ENCODE measurements around the gene DNAH7. TPM values are rescaled to one million over a fixed set of nuclear protein-coding genes. Genes with fewer than 3 reads are reported as not detected.

Gene DNAH7
- total RNA-seq, 1 donor: 0.10 TPM

- Histone ChIP-seq H3K27me3 (ENCODE audit: insufficient read depth, low read length) (no peaks in the 10 kb centered on the region), H3K9me3 (ENCODE audit: low read depth, low read length) (no peaks in the 10 kb centered on the region), H3K4me3 (ENCODE audit: low read length) (no peak overlapping the region), H3K4me1 (ENCODE audit: insufficient read depth, low read length) (no peaks in the 10 kb centered on the region)
These were observed 237.4 kb downstream of the DNAH7 start for GRCh38 chr2:195830968-195831950.

- no peaks in the 10 kb centered on the region for H3K27me3 ChIP-seq (ENCODE audit: insufficient read depth, low read length)
- no peaks in the 10 kb centered on the region for H3K9me3 ChIP-seq (ENCODE audit: low read depth, low read length)
- H3K4me3 ChIP-seq (ENCODE audit: low read length): no peak overlapping the region
- H3K4me1 ChIP-seq (ENCODE audit: insufficient read depth, low read length): peaks cover 12% of the 10 kb centered on the region
These were observed 244.2 kb downstream of the DNAH7 start for GRCh38 chr2:195824478-195824877.

GRCh38 chr2:195823206-195823605 is 245.4 kb downstream of the DNAH7 start:
- Histone ChIP-seq H3K27me3 (ENCODE audit: insufficient read depth, low read length) (no peaks in the 10 kb centered on the region), H3K4me1 (ENCODE audit: insufficient read depth, low read length) (peaks cover 12% of the 10 kb centered on the region), H3K4me3 (ENCODE audit: low read length) (no peak overlapping the region), H3K9me3 (ENCODE audit: low read depth, low read length) (no peaks in the 10 kb centered on the region)

GRCh38 chr2:195821566-195821932 is 247.1 kb downstream of the DNAH7 start:
- Histone ChIP-seq H3K27me3 (ENCODE audit: insufficient read depth, low read length) (no peaks in the 10 kb centered on the region), H3K9me3 (ENCODE audit: low read depth, low read length) (no peaks in the 10 kb centered on the region), H3K4me1 (ENCODE audit: insufficient read depth, low read length) (peaks cover 12% of the 10 kb centered on the region), H3K4me3 (ENCODE audit: low read length) (no peak overlapping the region)

- Histone ChIP-seq H3K27me3 (ENCODE audit: insufficient read depth, low read length) (no peaks in the 10 kb centered on the region), H3K4me1 (ENCODE audit: insufficient read depth, low read length) (peaks cover 12% of the 10 kb centered on the region), H3K9me3 (ENCODE audit: low read depth, low read length) (no peaks in the 10 kb centered on the region), H3K4me3 (ENCODE audit: low read length) (no peak overlapping the region)
These were observed 247.6 kb downstream of the DNAH7 start for GRCh38 chr2:195820867-195821565.

GRCh38 chr2:195820373-195820772 is 248.3 kb downstream of the DNAH7 start:
- Histone ChIP-seq H3K4me1 (ENCODE audit: insufficient read depth, low read length) (peaks cover 12% of the 10 kb centered on the region), H3K27me3 (ENCODE audit: insufficient read depth, low read length) (no peaks in the 10 kb centered on the region), H3K4me3 (ENCODE audit: low read length) (no peak overlapping the region), H3K9me3 (ENCODE audit: low read depth, low read length) (no peaks in the 10 kb centered on the region)

GRCh38 chr2:195819276-195819675 is 249.4 kb downstream of the DNAH7 start:
- Histone ChIP-seq H3K4me3 (ENCODE audit: low read length) (no peak overlapping the region), H3K27me3 (ENCODE audit: insufficient read depth, low read length) (no peaks in the 10 kb centered on the region), H3K4me1 (ENCODE audit: insufficient read depth, low read length) (peaks cover 12% of the 10 kb centered on the region), H3K9me3 (ENCODE audit: low read depth, low read length) (no peaks in the 10 kb centered on the region)

- no peaks in the 10 kb centered on the region for H3K27me3 ChIP-seq (ENCODE audit: insufficient read depth, low read length)
- H3K4me1 ChIP-seq (ENCODE audit: insufficient read depth, low read length): peaks cover 12% of the 10 kb centered on the region
- H3K9me3 ChIP-seq (ENCODE audit: low read depth, low read length): no peaks in the 10 kb centered on the region
- no peak overlapping the region for H3K4me3 ChIP-seq (ENCODE audit: low read length)
These were observed 250.1 kb downstream of the DNAH7 start for GRCh38 chr2:195818526-195818925.

GRCh38 chr2:195818106-195818505 is 250.5 kb downstream of the DNAH7 start:
- Histone ChIP-seq H3K4me3 (ENCODE audit: low read length) (no peak overlapping the region), H3K4me1 (ENCODE audit: insufficient read depth, low read length) (peaks cover 12% of the 10 kb centered on the region), H3K9me3 (ENCODE audit: low read depth, low read length) (no peaks in the 10 kb centered on the region), H3K27me3 (ENCODE audit: insufficient read depth, low read length) (no peaks in the 10 kb centered on the region)

- H3K9me3 ChIP-seq (ENCODE audit: low read depth, low read length): no peaks in the 10 kb centered on the region
- no peak overlapping the region for H3K4me3 ChIP-seq (ENCODE audit: low read length)
- no peaks in the 10 kb centered on the region for H3K27me3 ChIP-seq (ENCODE audit: insufficient read depth, low read length)
- peaks cover 3% of the 10 kb centered on the region for H3K4me1 ChIP-seq (ENCODE audit: insufficient read depth, low read length)
These were observed 253.6 kb downstream of the DNAH7 start for GRCh38 chr2:195815083-195815482.

- Histone ChIP-seq H3K27me3 (ENCODE audit: insufficient read depth, low read length) (no peaks in the 10 kb centered on the region), H3K9me3 (ENCODE audit: low read depth, low read length) (no peaks in the 10 kb centered on the region), H3K4me3 (ENCODE audit: low read length) (no peak overlapping the region), H3K4me1 (ENCODE audit: insufficient read depth, low read length) (no peaks in the 10 kb centered on the region)
These were observed 255.2 kb downstream of the DNAH7 start for GRCh38 chr2:195813421-195813820.

GRCh38 chr2:195810340-195811098 is 258.1 kb downstream of the DNAH7 start:
- no peak overlapping the region for H3K4me3 ChIP-seq (ENCODE audit: low read length)
- no peaks in the 10 kb centered on the region for H3K4me1 ChIP-seq (ENCODE audit: insufficient read depth, low read length)
- no peaks in the 10 kb centered on the region for H3K9me3 ChIP-seq (ENCODE audit: low read depth, low read length)
- no peaks in the 10 kb centered on the region for H3K27me3 ChIP-seq (ENCODE audit: insufficient read depth, low read length)

- H3K4me1 ChIP-seq (ENCODE audit: insufficient read depth, low read length): no peaks in the 10 kb centered on the region
- no peaks in the 10 kb centered on the region for H3K9me3 ChIP-seq (ENCODE audit: low read depth, low read length)
- no peak overlapping the region for H3K4me3 ChIP-seq (ENCODE audit: low read length)
- no peaks in the 10 kb centered on the region for H3K27me3 ChIP-seq (ENCODE audit: insufficient read depth, low read length)
These were observed 260.4 kb downstream of the DNAH7 start for GRCh38 chr2:195808189-195808588.

GRCh38 chr2:195805283-195805976 is 263.2 kb downstream of the DNAH7 start:
- H3K27me3 ChIP-seq (ENCODE audit: insufficient read depth, low read length): no peaks in the 10 kb centered on the region

More at GRCh38 chr2:195805283-195805976, 263.2 kb downstream of the DNAH7 start:
- Histone ChIP-seq H3K4me3 (ENCODE audit: low read length) (no peak overlapping the region), H3K9me3 (ENCODE audit: low read depth, low read length) (no peaks in the 10 kb centered on the region), H3K4me1 (ENCODE audit: insufficient read depth, low read length) (no peaks in the 10 kb centered on the region)
